PFSK-1 (cell line): ENCODE data around the gene GNRH2.

Experiments used
- FOXP2 ChIP-seq: optimal IDR thresholded peaks from 2 replicates; pipeline ENCODE3; 2011; ENCODE audit warnings: borderline replicate concordance, control low read depth, inconsistent platforms; ENCODE audit not compliant: insufficient read depth; ENCODE audit errors: extremely low read length, extremely low read depth
- POLR2AphosphoS5 ChIP-seq: IDR thresholded peaks from 2 replicates; pipeline ENCODE4 v1.6.1; 2012; ENCODE audit warnings: low read depth, mild to moderate bottlenecking, control low read depth, low read length, moderate library complexity
- SIN3A ChIP-seq: IDR thresholded peaks from 2 replicates; pipeline ENCODE4 v1.6.1; 2012; ENCODE audit warnings: mild to moderate bottlenecking, low read length, moderate library complexity, borderline replicate concordance; ENCODE audit not compliant: insufficient read depth
- TAF1 ChIP-seq: IDR thresholded peaks from 2 replicates; pipeline ENCODE4 v1.6.1; 2012; ENCODE audit warnings: low read length, control low read depth, borderline replicate concordance; ENCODE audit not compliant: insufficient read depth
- TF ChIP-seq, protein P1 (sequence below), 2 experiments: IDR thresholded peaks; 2 replicates each; pipeline versions ENCODE4 v1.6.1 to v1.8.0; 2011 to 2012; ENCODE audit warnings: low read depth in 2 of 2, low read length in 2 of 2, control low read depth in 1 of 2, inconsistent platforms in 1 of 2, mild to moderate bottlenecking in 1 of 2, moderate library complexity in 1 of 2; ENCODE audit not compliant: insufficient read depth in 1 of 2

Gene GNRH2

DNA sequence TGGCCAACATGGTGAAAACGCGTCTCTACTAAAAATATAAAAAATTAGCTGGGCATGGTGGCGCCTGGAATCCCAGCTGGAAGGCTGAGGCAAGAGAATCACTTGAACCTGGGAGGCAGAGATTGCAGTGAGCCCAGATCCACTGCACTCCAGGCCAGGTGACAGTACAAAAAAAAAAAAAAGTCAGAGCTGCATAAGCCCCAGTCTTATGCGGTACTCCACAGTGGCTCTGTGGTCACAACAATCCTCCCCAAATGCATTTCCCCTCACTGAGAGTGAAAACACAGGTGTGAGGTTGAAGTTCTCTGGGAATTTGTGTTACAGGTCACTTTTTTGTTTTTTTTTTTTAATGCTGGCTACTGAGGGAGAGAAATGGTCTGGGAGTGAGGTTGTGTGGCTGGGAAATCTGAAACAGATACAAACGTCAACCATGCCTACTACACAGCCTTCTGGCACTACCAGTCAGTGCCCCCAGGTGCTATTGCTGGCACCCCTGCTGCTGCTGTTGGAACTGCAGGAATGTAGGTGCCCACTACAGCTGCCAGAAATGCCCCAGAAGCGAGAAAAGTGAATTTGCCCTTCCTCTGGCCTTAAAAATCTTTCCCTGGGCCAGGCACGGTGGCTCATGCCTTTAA, 8.1 kb downstream of the GNRH2 start:
- TF ChIP-seq POLR2AphosphoS5, result no peak
- TF ChIP-seq SIN3A, result no peak
- TF ChIP-seq, protein P1, sequence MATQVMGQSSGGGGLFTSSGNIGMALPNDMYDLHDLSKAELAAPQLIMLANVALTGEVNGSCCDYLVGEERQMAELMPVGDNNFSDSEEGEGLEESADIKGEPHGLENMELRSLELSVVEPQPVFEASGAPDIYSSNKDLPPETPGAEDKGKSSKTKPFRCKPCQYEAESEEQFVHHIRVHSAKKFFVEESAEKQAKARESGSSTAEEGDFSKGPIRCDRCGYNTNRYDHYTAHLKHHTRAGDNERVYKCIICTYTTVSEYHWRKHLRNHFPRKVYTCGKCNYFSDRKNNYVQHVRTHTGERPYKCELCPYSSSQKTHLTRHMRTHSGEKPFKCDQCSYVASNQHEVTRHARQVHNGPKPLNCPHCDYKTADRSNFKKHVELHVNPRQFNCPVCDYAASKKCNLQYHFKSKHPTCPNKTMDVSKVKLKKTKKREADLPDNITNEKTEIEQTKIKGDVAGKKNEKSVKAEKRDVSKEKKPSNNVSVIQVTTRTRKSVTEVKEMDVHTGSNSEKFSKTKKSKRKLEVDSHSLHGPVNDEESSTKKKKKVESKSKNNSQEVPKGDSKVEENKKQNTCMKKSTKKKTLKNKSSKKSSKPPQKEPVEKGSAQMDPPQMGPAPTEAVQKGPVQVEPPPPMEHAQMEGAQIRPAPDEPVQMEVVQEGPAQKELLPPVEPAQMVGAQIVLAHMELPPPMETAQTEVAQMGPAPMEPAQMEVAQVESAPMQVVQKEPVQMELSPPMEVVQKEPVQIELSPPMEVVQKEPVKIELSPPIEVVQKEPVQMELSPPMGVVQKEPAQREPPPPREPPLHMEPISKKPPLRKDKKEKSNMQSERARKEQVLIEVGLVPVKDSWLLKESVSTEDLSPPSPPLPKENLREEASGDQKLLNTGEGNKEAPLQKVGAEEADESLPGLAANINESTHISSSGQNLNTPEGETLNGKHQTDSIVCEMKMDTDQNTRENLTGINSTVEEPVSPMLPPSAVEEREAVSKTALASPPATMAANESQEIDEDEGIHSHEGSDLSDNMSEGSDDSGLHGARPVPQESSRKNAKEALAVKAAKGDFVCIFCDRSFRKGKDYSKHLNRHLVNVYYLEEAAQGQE (IDR thresholded peaks at IDR 0.05; ENCODE audit: insufficient read depth in 1 of 2, low read depth in 2 of 2, low read length in 2 of 2), result no peak

DNA sequence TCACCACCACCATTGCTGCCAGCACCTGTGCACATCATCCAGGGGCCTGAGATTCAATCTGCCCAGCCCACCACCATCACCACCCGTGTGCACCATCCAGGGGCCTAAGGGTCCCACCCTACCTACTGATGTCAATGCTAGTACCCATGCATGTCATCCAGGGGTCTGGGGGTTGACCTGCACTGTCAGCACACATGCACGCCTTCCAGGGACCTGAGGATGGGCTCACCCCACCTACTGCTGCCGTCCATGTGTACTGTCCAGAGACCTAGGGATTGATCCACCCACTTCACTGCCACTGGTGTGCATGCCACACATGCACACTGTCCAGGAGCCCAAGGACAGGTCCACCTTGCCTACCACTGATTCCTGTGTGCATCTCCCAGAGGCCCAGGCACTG, 16.1 kb downstream of the GNRH2 start:
- TF ChIP-seq, protein P1 (IDR thresholded peaks at IDR 0.05; ENCODE audit: insufficient read depth in 1 of 2, low read depth in 2 of 2, low read length in 2 of 2), result no peak
- TF ChIP-seq SIN3A (no peak), POLR2AphosphoS5 (no peak), TAF1 (no peak), FOXP2 (no peak)

DNA sequence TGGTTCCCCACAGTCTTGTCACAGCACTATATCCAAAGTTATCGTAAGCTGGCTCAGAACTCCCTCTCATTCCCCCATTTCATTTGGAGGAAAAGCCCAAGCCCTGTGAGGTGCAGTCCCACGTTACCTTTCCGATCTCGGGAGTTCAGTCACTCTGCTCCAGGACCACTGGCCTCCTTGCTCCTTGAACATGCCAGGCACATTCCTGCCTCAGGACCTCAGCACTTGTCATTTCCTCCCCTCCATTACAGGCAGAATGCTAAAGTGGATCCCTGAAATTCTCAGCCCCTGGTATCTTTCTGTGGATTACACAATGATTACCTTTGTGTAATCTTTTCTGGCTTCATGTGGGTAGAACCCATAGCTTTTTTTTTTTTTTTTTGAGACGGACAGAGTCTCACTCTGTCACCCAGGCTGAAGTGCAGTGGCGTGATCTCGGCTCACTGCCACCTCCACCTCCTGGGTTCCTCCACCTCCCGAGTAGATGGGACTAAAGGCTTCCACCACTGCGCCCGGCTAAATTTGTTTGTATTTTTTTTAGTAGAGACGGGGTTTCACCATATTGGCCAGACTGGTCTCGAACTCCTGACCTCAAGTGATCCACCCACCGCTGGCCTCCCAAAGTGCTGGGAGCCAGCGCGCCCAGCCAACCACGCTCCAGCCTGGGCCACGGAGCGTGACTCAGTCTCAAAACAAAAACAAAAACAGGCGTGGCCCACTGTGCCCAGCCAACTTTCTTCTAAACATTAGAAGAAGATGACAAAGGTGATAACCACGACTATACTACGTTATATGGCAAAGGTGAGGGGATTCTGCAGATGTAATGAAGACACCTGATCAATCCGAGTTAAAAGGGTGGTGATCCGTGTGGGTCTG, 24.0 kb downstream of the GNRH2 start:
- no peak for TF ChIP-seq SIN3A

DNA sequence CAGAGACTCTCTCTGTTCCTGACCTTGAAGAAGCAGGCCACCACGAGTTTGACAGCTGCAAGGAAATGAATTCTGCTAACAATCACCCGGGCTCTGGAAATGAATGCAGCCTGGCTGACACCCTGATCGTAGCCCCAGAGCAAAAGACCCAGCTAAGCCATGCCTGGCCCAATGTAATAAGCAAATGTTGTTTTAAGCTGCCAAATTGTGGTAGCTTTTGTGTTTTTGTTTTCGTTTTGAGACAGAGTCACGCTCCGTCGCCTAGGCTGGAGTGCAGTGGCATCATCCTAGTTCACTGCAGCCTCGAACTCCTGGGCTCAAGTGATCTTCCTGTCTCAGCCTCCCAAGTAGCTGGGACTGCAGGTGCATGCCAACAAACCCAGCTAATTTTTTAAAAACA, 24.7 kb downstream of the GNRH2 start:
- TF ChIP-seq FOXP2 (no peak), TAF1 (no peak), SIN3A (no peak), POLR2AphosphoS5 (no peak)
- TF ChIP-seq, protein P1 (IDR thresholded peaks at IDR 0.05; ENCODE audit: insufficient read depth in 1 of 2, low read depth in 2 of 2, low read length in 2 of 2), result no peak

DNA sequence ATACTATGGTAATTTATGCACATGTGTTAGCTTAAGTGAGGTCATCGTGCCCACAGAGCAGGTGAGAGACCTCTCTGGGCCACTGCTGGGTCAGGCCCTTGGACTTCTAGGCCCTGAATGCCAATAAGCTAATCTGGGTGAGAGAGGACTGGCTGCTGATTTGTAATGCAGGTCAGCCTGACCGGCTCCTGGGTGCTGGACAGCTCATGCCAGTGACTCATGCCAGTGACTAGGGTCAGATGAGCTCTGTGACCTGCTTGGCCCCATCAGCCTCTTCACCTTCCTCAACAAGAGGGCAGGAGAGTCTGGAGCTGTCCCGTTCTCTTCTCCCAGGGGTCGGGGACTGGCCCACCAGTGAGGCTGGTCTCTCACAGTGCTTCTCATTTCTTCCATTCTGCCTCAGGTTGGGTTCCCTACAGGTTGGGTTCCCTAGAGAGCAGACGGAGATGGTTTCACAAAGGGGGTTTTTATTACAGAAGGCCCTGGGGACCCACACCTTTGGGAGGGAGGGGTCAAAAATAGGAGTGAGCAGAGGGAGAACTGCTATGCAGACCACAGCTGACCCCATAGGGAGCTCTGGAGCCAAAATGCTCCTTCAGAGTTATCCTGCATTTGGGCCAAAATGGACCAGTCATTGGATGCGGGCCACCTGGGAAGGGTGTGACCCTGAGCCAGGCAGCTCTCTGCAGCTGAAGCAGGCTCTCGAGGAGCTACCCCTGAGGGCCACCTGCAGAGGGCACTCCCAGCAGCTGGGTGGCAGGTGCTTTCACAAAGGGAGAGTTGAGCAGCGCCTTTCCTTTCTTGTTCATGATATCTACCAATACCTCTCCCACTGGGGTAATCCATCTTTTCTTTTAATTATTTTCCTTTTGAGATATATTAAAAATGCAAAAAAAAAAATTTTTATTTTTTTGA, 25.8 kb downstream of the GNRH2 start:
- TF ChIP-seq, protein P1 (IDR thresholded peaks at IDR 0.05; ENCODE audit: insufficient read depth in 1 of 2, low read depth in 2 of 2, low read length in 2 of 2), result peak; percentile 64 to 84; a peak in 3 of 4 replicates
- TF ChIP-seq POLR2AphosphoS5 (no peak), TAF1 (no peak)
